ENCODE measurements around the gene VDR. TPM values are rescaled to one million over a fixed set of nuclear protein-coding genes. Genes with fewer than 3 reads are reported as not detected.

The VDR gene
- total RNA-seq, 2 experiments from 2014 or later: 34.9 to 69.8 TPM

- Mint-ChIP-seq H3K27me3 (no peaks in the 10 kb centered on the region), H3K27ac (no peak overlapping the region), H3K36me3 (peaks cover 43% of the 10 kb centered on the region), H3K4me1 (peaks cover 2% of the 10 kb centered on the region), H3K4me3 (no peak overlapping the region), H3K9me3 (ENCODE audit: low read depth) (no peaks in the 10 kb centered on the region)
- DNase-seq (no peak), ATAC-seq (no peak)
- CTCF ChIA-PET: interaction anchor here (0.8 to 11.5 kb wide), 4 partner anchors 9 to 78 kb away, joined by 3 to 80 read pairs (median 4); no protein-coding TSS in a partner anchor
Observed at GRCh38 chr12:47793015-47793681, 111.6 kb downstream of the VDR start.

GRCh38 chr12:47791874-47792273, 112.9 kb downstream of the VDR start:
- Mint-ChIP-seq H3K4me1 (no peaks in the 10 kb centered on the region), H3K4me3 (no peak overlapping the region), H3K27ac (peak overlapping the region; percentile 52), H3K27me3 (no peaks in the 10 kb centered on the region), H3K36me3 (peaks cover 49% of the 10 kb centered on the region), H3K9me3 (ENCODE audit: low read depth) (no peaks in the 10 kb centered on the region)
- DNase-seq: no peak
- CTCF ChIA-PET: interaction anchor here (0.8 to 11.5 kb wide), 2 partner anchors 47 to 49 kb away, joined by 3 to 80 read pairs; no protein-coding TSS in a partner anchor
- ATAC-seq: no peak

Other genes starting within 250 kb of the VDR start
- gene RPAP3, start 199.0 kb downstream of the VDR start, total RNA-seq: 10 to 100 TPM; 41.3 to 51.4 TPM
- not detected for gene ENDOU, start 179.5 kb downstream of the VDR start, total RNA-seq
- gene RAPGEF3, start 146.1 kb downstream of the VDR start, total RNA-seq: 1 to 10 TPM; 1.5 to 1.9 TPM
- 10 to 100 TPM; 13.9 to 18.5 TPM for gene SLC48A1, start 131.8 kb downstream of the VDR start, total RNA-seq
- 100 to 1,000 TPM; 226 to 284 TPM for gene HDAC7, start 85.1 kb downstream of the VDR start, total RNA-seq
- gene TMEM106C, start 58.6 kb upstream of the VDR start, total RNA-seq: 100 to 1,000 TPM; 162 to 174 TPM
- under 1 TPM in 1 of 2 experiments, not detected in 1; 0.33 TPM for gene COL2A1, start 99.5 kb upstream of the VDR start, total RNA-seq
- gene SENP1, start 201.1 kb upstream of the VDR start, total RNA-seq: 10 to 100 TPM; 41.3 to 54.8 TPM
- gene PFKM, start 214.4 kb upstream of the VDR start, total RNA-seq: 10 to 100 TPM; 25.0 to 28.3 TPM